Fibroblast of lung (primary cell): ENCODE data around the gene ERF. TPM values are rescaled to one million over a fixed set of nuclear protein-coding genes. Genes with fewer than 3 reads are reported as not detected.
A peak's percentile ranks its signal among the peaks of the same experiment; 100 is the strongest.

Experiments used
- DNase-seq, 2 donors: peaks; one replicate each; pipeline versions ENCODE4 v3.0.0 to v3.0.0-alpha.2; 2010; ENCODE audit warnings: low read depth in 2 of 2
- H2AFZ ChIP-seq: 2 replicates; pipeline ENCODE4 v1.5.1; 2012; ENCODE audit warnings: low read length, control low read depth, inconsistent platforms
- H3K27ac ChIP-seq: 2 replicates; pipeline ENCODE4 v1.5.1; 2011; ENCODE audit warnings: low read length, control low read depth; ENCODE audit not compliant: insufficient read depth
- H3K27me3 ChIP-seq: 2 replicates; pipeline ENCODE4 v1.5.1; 2011; ENCODE audit warnings: mild to moderate bottlenecking, low read length; ENCODE audit not compliant: control insufficient read depth, insufficient read depth
- H3K36me3 ChIP-seq: 2 replicates; pipeline ENCODE4 v1.5.1; 2011; ENCODE audit warnings: low read length; ENCODE audit not compliant: control insufficient read depth, insufficient read depth
- H3K4me1 ChIP-seq: 2 replicates; pipeline ENCODE4 v1.5.1; 2011; ENCODE audit warnings: low read length; ENCODE audit not compliant: control insufficient read depth, insufficient read depth; ENCODE audit errors: extremely low read depth
- H3K4me2 ChIP-seq: 2 replicates; pipeline ENCODE4 v1.5.1; 2011; ENCODE audit warnings: low read length, control low read depth; ENCODE audit not compliant: insufficient read depth; ENCODE audit errors: extremely low read depth
- H3K4me3 ChIP-seq, 4 experiments: fragments of 200-600 bp in 1 of 4; sonication (generic) in 1 of 4; replicated peaks in 1 of 4; 2 replicates each; pipeline ENCODE4 v1.5.1; 2011 to 2016; ENCODE audit warnings: low read length in 4 of 4, low read depth in 3 of 4, mild to moderate bottlenecking in 3 of 4, control low read depth in 2 of 4, inconsistent platforms in 1 of 4, mixed read lengths in 1 of 4; ENCODE audit not compliant: insufficient read depth in 1 of 4; ENCODE audit errors: control extremely low read depth in 1 of 4
- H3K79me2 ChIP-seq: 2 replicates; pipeline ENCODE4 v1.5.1; 2012; ENCODE audit warnings: mild to moderate bottlenecking, low read length, inconsistent platforms; ENCODE audit not compliant: control insufficient read depth, insufficient read depth
- H3K9ac ChIP-seq: 2 replicates; pipeline ENCODE4 v1.5.1; 2011; ENCODE audit warnings: mild to moderate bottlenecking, low read length, control low read depth; ENCODE audit not compliant: insufficient read depth
- H3K9me3 ChIP-seq: 2 replicates; pipeline ENCODE4 v1.5.1; 2012; ENCODE audit warnings: low read depth, low read length; ENCODE audit not compliant: control insufficient read depth, insufficient read depth
- H4K20me1 ChIP-seq: 2 replicates; pipeline ENCODE4 v1.5.1; 2011; ENCODE audit warnings: low read length; ENCODE audit not compliant: control insufficient read depth, insufficient read depth; ENCODE audit errors: extremely low read depth
- CTCF ChIP-seq, 2 donors: IDR thresholded peaks in 1 of 2; conservative IDR thresholded peaks in 1 of 2; 1 replicate in 1 of 2; 2 replicates in 1 of 2; pipeline ENCODE4 v1.5.1; 2011 to 2012; ENCODE audit warnings: low read length in 2 of 2, control low read depth in 1 of 2, inconsistent platforms in 1 of 2, low read depth in 1 of 2, mild to moderate bottlenecking in 1 of 2
- EZH2 ChIP-seq: IDR thresholded peaks from 2 replicates; pipeline ENCODE4 v1.5.1; 2012; ENCODE audit warnings: low read length, control low read depth, mild to moderate bottlenecking; ENCODE audit errors: missing control alignments
- polyA plus RNA-seq, 2 donors: library from polyadenylated mRNA; depleted of rRNA in 1 of 2; stranded (reverse) in 1 of 2; unstranded in 1 of 2; fragments of >200 nt; gene quantifications; 2 replicates each; pipeline ENCODE4 v1.2.1, GENCODE V29; 2011 to 2012; ENCODE audit warnings: missing spikeins in 1 of 2
- total RNA-seq: library from RNA; depleted of rRNA; stranded (reverse); fragments of >200 nt; gene quantifications from 2 replicates; pipeline ENCODE4 v1.2.1, GENCODE V29; 2014

The ERF gene
- total and polyA plus RNA-seq, 2 donors (not counting 1 experiment from before 2014, with no cell fraction given), result 13.2 to 36.3 TPM

GRCh38 chr19:42285988-42286348 lies 31.0 kb upstream of the ERF start:
- peak overlapping the region in 3 of 4 experiments; percentile 5 to 82 (median 80) for H3K4me3 ChIP-seq
- peak overlapping the region; percentile 36 for H3K27ac ChIP-seq
- no peak for DNase-seq
- no peak for TF ChIP-seq CTCF (conservative IDR thresholded peaks at IDR 0.05 in 1 of 2, IDR thresholded peaks at IDR 0.05 in 1 of 2; ENCODE audit: low read depth in 1 of 2, low read length in 2 of 2)
- TF ChIP-seq EZH2, result no peak
- H3K27me3 ChIP-seq, result no peaks in the 10 kb centered on the region
- no peak overlapping the region for H2AFZ ChIP-seq
- peak overlapping the region; percentile 99 for H3K4me2 ChIP-seq
- H3K9me3 ChIP-seq, result no peaks in the 10 kb centered on the region
- peaks cover 35% of the 10 kb centered on the region for H3K79me2 ChIP-seq
- H4K20me1 ChIP-seq, result no peaks in the 10 kb centered on the region
- H3K36me3 ChIP-seq, result peaks cover 33% of the 10 kb centered on the region
- H3K4me1 ChIP-seq, result peaks cover 39% of the 10 kb centered on the region
- H3K9ac ChIP-seq, result no peak overlapping the region

GRCh38 chr19:42285541-42285941 lies 30.6 kb upstream of the ERF start:
- TF ChIP-seq EZH2 (no peak), CTCF (conservative IDR thresholded peaks at IDR 0.05 in 1 of 2, IDR thresholded peaks at IDR 0.05 in 1 of 2; ENCODE audit: low read depth in 1 of 2, low read length in 2 of 2) (no peak)
- DNase-seq, result no peak
- H3K9ac ChIP-seq, result peak overlapping the region; percentile 23

GRCh38 chr19:42284591-42285341 lies 29.8 kb upstream of the ERF start:
- Histone ChIP-seq H3K27me3 (no peaks in the 10 kb centered on the region), H3K4me2 (peak overlapping the region; percentile 99), H3K9ac (peak overlapping the region; percentile 66), H3K9me3 (no peaks in the 10 kb centered on the region), H3K27ac (peak overlapping the region; percentile 65), H2AFZ (no peak overlapping the region), H3K36me3 (peaks cover 22% of the 10 kb centered on the region), H4K20me1 (no peaks in the 10 kb centered on the region), H3K79me2 (peaks cover 35% of the 10 kb centered on the region), H3K4me1 (peaks cover 39% of the 10 kb centered on the region), H3K4me3 (peak overlapping the region; percentile 73 to 82 (median 81))
- TF ChIP-seq EZH2, result no peak
- no peak for TF ChIP-seq CTCF (conservative IDR thresholded peaks at IDR 0.05 in 1 of 2, IDR thresholded peaks at IDR 0.05 in 1 of 2; ENCODE audit: low read depth in 1 of 2, low read length in 2 of 2)
- DNase-seq, result no peak

More at GRCh38 chr19:42285541-42285941, 30.6 kb upstream of the ERF start:
- Histone ChIP-seq H2AFZ (no peak overlapping the region), H3K9me3 (no peaks in the 10 kb centered on the region), H4K20me1 (no peaks in the 10 kb centered on the region), H3K4me3 (peak overlapping the region; percentile 73 to 82 (median 81)), H3K4me2 (peak overlapping the region; percentile 99), H3K27ac (peak overlapping the region; percentile 65), H3K27me3 (no peaks in the 10 kb centered on the region), H3K4me1 (peaks cover 39% of the 10 kb centered on the region), H3K79me2 (peaks cover 35% of the 10 kb centered on the region), H3K36me3 (peaks cover 28% of the 10 kb centered on the region)
